Activated T-cell treated with anti-CD3 and anti-CD28 coated beads for 4 hours (primary cell): ENCODE data around the gene MTR.
"Not testable (repeated sequence)": the region's sequence is repeated elsewhere in the genome, so short reads cannot be mapped to it uniquely, and the experiment has no call there.

Experiments used
- DNase-seq: peaks from one replicate; pipeline ENCODE4 v3.0.0-alpha.2; 2020

MTR gene

DNA sequence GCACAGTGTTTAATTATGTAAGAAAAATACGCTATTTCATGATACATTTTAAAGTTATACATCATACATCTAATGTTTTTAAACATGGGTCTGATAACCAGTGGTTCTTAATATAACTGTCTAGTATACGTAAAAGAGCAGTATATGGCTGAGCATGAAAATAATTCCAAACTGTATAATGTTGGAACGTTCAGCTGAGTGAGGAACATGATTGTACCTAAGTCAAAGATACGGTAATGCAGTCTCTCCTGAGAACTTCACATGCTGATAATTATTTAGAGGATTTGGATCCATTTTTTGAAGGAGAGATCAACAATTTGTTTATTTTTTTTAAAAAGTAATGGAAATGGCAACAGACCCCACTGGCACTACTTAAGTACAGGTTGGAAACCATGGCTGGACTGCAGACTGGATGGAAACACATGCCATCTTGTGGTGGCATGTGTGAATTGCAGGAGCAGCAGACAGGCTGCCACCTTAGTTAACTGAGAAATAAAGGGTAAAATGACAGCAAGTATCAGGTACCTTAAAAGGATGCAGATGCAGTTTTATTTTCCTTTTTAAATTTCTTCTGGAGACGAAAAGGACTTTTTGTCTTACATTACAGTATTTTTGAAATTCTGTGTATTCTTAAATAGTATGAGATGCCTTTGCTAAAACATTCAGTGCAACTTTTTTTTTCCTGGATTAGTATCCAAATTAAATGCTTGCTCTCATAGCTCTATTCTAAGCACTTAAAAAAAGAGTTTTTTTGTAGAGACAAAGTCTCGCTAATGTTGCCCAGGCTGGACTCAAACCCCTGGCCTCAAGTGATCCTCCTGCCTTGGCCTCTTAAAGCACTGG lies 73.8 kb downstream of the MTR start:
- DNase-seq: peak; percentile 30

DNA sequence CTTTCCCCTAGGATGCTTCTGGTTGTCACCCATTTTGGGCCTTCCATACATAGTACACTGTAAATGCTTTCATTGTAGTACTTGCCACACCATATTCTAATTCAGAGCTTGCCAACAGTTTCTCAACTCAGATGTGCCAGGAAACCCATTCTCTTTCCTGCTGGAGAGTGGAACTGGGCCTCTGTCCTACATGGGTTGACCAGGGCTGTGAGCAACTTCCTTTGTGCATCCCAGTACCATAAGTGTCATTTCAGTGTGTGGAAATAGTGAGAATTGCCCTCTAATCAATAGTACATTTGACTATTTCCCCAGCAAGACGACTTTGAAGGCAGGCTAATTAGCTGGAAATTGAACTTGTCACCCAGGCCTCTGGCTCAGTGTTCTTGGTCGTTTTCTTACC lies 74.8 kb downstream of the MTR start:
- DNase-seq: no peak

DNA sequence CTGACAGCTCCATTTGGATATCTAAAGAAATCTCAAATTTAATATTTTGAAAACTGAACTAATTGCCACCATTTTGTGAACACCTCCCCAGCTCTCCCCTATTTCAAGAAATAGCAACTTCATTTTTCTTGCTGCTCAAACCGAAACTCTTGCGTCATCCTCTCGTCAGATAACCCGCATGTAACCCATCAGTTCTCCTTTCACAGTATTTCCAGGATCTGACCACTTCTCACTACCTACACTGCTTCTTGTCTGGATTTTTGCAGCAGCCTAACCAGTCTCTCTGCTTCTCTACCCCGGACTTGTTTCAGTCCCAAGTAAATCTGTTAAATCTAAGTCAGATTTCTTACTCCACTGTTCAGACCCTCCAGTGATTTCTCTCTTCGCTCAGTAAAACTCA lies 75.6 kb downstream of the MTR start:
- DNase-seq: no peak

DNA sequence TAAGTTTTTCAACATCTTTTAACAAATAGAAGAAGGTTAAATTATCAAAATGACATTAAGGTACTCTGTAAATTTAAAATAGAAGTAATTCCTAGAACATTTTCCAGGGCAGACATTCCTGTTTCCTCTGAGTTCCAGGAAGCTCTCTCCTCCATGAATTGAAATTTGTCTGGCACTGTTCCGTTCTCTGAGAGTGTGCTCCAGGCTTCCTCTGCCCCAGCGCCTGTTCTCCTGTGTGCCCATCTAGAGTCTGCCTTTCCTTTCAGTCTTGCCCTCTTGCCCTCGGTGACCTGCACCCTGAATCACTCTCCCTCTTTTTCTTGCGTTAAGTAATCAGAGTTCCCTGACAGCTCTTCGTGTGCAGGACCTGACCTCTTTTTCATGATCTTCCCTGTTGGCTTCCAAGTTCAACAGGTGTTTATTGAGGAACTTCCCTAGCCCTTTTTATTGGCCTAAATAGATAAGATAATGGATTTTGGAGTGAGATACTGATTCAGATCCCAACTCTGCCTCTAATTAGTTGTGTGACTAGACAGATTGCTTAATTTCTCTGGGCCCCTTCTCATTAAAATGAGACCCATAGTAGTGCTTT lies 77.1 kb downstream of the MTR start:
- no peak for DNase-seq

DNA sequence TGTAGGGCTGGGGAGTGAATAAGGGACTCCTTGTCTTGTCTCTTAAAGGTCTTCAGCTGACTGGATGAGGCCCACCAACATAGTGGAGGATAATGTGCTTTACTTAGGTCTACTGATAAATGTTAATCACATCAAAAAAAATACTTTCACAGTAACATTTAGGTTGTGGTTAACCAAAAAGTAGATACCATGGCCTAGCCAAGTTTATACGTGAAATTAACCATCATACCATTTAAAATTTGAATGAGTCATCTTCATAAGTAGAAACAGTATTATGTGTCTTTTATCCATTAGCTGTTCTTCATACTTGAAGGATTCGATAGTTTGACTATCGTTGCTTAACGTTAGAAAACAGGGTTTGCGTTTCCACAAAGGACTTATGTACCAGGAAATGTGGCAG lies 80.9 kb downstream of the MTR start:
- DNase-seq: no peak

DNA sequence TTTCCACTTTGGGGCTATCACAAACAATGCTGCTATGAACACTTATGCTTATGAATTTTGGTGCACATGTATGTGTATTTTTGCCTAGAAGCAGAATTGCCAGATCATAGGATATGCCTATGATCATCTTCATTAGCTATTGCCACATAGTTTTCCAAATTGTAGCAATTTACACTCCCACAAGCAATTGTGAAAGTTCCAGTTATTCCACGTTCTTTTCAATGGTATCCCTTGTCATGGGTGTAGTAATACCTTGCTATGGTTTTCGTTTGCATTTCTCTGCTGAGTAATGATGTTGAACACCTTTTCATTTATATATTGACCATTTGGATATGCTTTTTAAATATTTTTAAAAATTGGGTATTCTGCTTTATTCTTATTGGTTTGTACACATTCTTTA lies 82.6 kb downstream of the MTR start:
- DNase-seq: no peak

DNA sequence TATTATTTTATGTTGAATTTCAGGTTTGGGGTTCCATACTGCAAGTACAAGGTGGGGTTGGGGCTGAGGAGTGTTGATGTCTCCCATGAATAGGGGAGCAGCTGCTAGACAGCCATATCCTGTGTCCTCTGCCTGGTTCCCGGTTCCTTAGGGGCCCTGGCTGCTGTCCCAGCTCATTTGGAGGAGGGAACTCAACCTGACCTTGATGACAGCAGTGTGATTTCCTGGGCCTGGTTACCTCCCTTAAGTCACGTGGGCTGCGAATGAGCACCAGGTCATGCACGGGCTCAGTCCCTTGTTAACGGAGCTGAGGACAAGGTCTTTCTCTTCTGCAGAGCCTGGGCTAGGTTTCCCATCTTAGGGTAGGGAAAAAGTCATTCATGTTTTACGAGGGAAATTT lies 85.1 kb downstream of the MTR start:
- DNase-seq: no peak

DNA sequence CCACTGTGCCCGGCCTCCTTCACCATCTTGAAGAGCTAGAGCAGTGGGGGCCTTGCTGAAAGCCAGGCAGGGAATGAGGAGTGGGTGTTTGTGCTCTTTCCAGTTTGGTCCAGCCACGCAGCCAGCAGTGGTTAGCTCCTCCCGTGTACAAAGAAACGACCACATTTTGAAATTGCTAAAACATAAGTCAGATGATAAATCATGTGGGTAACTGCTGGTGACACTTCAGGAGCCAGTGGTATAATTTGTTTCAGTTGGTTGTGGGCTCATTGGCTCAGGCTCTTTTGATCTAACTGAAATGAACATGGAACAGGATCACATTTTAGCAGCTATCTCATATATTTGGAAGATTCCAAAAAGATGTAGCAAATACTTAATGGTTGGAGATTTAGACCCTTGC lies 87.6 kb downstream of the MTR start:
- no peak for DNase-seq

DNA sequence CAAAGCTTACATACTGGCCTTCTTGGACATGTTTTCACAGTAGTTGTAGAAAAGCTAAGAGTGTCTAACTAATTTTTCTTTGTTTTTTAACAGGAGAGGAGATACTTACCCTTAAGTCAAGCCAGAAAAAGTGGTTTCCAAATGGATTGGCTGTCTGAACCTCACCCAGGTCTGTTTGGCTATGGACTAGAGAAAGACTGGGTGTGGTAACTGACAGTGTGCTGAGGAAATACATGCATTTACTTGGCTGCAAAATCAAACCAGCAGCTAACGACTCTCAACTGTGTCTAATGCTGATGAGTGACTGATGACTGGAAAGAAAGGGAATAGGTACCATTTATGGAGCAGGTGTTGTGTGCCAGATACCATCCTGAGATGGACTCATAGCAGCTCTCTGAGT lies 91.1 kb downstream of the MTR start:
- DNase-seq: no peak

DNA sequence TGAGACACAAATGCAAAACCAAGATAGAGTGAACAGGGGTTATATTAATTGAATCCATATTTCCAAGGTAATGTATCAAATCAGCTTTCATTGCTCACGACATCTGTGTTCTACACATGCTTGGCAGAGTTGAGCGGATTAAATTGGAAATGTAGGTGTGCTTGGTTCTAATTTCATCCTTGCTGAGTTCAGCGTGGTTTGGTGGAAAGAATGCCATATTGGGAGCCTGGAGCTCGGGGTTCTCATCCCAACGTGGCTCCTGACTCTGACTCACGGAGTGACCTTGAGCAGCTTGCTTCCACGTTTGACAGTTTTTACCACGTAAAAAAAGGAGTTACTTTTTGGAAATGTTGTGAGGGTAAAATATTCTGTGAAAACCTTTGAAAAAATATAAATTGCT lies 92.0 kb downstream of the MTR start:
- DNase-seq: no peak

DNA sequence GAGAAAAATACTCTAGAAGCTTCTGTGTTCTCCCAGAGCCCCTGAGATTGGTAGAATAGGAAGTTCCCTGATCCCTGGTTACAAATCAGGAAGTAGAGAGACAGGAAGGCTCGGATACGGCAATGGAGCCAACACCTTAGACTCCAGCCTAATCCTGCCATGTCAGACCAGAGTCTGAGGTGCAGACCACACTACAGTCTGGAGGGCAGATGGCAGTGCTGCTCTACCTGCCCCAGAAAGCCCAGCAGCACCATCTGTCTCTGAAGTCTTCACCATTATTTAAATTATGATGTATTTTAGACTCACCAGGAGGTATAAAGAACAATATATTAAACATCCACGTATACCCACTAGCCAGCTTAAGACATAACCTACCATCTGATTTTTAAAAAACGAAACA lies 93.0 kb downstream of the MTR start:
- DNase-seq: no peak

DNA sequence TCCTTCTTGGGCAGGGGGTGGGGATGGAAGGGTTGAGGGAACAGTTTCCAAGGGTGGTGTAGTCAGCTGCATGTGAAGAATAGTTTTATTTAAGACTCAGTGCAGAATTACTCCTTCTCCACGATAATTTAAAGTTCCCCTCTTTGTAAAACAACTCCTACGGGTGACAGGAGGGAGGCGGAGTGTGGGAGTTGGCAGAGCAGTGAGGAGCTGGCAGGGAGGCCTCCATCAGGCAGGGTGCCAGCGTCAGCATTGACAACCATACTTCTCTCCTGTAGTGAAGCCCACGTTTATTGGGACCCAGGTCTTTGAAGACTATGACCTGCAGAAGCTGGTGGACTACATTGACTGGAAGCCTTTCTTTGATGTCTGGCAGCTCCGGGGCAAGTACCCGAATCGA lies 93.8 kb downstream of the MTR start:
- no peak for DNase-seq

DNA sequence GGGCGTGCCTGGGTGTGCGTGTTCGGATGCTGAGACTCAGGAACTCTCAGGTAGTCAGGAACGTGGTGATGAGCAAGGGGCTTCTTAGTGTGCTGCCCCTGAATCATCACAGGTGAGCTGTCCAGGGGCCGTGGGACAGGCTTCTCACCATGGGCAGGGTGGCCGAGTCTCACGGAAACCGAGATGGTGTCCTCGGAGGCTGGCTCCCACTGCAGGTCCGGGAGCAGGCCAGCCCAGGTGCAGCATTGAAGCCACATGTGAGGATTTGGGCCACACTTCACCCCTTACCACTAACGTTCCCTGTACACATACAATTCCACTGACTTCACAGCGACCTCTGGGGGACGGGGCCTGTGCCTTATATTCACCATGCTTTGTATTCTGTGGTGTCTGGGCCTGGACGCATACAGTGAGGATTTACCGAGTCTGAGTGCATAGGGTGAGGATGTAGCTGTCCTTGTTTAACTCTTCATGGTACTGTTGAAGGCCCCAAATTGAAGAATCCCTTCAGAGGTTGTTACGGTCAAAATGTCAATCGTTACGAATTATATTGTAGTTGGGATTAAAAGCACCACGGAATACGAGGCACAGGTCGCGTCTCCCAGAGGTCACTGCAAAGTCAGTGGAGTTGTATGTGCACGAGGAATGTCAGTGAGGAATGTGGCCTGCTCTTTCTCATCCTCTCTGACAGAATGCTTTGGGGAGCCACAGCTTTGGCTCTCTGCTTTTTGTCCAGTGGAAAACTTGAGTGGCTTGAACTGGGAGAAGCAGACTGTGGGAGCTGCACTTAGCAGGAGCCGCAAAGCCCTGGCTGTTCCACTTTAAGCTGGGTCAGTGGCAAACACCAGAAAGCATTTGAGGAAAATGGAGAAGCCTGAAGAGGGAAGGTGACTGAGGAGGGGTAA lies 95.3 kb downstream of the MTR start:
- no peak for DNase-seq

DNA sequence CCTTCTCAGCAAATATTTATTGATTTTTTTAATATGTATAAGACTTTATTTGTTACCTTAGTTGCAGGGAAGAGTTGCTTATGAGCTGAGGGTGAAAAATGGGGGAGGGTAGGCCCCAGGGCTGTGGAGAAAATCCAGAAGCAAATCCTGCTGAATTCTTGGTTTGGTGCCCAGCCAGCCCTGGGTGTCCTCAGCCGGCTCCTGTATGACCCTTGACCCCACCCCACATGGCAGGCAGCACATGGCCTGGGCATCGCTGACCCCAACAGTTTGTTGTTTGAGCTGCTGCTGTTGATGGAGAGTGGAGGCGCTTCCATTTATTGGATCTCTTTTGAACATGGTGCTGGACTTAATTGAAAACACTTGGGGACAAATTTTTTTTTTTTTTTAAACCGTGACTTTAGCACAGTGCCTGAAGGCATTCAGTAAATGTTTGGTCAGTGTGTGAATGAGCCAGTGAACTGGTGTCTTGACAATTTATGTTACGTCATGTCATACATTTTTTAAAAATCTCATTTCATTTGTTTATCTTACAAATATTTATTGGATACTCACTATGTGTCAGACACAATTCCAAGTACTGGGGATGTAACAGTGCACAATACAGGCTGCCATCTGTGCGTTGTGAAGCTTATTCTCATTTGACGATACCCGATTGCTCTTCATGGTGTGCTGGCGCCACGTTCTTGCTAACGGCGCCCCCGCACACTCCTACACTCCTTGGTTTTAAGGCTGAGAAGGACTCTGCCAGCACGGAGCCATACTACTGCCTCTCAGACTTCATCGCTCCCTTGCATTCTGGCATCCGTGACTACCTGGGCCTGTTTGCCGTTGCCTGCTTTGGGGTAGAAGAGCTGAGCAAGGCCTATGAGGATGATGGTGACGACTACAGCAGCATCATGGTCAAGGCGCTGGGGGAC lies 98.8 kb downstream of the MTR start:
- no peak for DNase-seq

DNA sequence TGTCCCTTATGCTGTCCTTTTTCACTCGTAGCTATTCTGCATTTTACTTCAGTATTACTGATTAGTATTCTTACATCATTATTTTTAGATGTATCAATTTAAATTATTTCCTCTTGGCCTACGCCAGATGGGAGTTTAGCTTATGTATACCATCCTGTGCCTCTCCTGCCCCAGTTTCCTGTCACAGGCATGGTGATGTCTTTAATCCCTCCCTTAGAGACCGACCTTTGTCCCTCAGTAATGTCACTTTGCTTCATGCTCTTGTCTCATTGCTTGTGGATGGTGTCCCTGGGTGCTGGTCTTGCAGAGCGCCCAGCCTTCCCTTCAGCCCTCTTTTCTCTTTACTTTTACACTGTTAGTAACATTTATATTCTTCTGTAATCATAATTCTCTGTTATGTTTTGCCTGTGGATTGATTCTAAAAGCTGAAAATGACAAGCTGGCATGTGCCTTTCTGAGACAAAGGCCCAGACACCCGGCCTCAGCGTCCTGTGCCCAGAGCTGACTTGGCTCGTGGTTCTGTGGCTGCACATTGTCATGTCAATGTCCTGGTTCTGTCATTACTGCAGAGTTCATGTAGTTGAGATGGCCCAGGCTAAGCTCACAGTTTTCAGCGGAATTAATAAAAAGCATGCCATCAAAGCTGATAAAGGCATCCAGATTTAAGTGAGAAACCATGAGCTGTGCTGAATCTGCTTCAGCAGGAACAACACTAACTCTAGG lies 100.7 kb downstream of the MTR start:
- DNase-seq: no peak

DNA sequence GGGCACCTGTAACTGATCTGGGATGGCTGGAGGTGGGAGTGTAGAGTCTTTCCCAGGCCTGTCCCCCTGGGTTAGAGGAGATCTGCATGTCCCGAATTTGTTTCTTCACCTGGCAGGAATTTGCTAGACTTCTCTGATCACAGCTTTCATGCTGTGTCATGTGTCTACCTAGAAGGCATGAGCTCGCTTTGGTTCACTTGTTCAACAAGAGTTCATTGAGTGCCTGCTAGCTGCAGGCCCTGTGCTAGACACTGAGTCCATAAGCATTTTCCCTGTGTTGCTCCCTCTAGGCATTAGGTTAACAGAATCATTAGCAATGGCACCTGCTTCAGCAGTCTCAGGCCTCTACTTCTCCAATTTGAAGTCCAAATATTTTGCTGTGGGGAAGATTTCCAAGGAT lies 101.6 kb downstream of the MTR start:
- DNase-seq: no peak

DNA sequence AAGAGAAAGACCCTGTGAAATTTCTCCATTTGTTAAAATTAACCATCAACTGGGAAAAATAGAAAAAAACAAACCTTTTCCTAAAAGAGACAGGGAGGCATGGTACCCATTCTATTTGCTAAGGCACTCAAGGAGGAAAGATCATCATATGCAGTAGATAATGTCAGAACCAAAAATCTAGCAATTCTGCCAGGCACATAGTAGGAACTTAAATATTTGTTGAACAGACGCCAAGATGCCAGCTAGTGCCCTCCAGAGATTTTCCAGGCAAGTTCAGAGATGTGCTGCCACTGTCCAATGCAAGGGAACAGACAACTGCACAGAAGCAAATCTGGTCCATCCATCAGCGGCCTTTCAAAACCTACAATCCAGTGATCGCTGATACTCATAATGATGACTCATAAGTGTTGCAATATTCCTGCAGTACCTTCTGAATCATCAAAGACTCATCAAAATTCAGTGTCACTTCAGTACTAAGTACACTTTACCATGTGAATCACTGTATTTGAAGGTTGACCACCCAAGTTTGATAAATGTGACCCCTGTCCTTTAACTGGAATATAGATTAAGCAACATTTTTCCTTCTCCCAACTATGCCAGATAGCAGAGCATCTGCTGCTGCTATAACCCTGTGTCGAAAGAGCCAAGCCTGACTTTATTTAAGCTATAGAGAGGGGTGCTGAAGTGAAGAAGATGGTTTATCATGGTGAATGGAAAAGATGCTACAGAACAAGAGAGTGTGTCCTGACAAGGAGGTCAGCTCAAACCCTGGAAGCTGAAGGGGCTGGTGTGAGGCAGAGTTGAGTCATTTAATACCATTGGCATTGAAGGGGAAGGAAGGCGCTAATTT lies 110.0 kb downstream of the MTR start:
- DNase-seq: no peak

DNA sequence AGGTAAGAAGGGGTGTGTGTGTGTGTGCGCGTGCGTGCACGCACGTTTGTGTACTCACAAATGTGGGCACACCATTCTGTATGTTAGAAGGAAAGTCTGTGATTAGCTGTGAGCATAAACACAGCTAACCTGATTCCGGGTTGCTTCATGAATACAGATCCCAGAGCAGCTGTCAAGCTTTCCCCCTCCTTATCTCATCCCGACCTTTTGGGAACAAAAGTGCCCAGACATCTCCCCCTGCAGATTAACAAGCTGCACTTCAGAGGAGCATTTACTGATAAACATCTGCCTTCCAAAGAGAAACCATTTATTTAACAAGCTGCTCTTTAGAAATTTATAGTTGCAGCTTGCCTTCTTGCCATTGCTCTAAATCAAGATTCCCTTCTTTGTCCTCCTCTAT lies 112.1 kb downstream of the MTR start:
- no peak for DNase-seq

DNA sequence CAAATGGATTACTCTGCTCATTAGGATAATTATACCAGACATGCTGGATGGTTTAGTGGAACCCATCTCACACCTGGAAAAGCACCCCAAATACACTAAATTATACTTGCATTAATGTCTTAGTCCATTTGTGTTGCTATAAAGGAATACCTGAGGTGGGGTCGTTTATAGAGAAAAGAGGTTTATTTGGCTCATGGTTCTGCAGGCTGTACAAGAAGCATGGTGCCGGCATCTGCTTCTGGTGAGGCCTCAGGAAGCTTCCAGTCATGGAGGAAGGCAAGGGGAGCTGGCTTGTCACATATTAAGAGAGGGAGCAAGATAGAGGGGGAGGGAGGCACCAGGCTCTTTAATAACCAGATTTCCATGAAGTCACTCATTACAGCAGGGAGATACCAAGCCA lies 113.6 kb downstream of the MTR start:
- no peak for DNase-seq

DNA sequence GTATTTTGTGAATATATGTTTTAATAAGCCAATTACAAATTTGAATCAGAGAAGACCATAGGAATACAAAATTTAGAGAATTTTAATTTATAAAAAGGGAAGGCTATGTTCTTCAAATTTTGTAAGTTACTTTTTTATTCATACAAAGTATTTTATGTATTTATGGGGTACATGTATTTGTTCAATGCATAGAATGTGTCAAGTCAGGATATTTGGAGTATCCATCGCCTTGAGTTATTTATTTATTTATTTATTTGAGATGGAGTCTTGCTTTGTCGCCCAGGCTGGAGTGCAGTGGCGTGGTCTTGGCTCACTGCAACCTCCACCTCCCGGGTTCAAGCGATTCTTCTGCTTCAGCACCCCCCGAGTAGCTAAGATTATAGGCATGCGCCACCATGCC lies 116.0 kb downstream of the MTR start:
- not testable (repeated sequence) for DNase-seq
